ENCODE measurements around the gene PPP1R1C. TPM values are rescaled to one million over a fixed set of nuclear protein-coding genes. Genes with fewer than 3 reads are reported as not detected.

PPP1R1C gene
- total RNA-seq, 2 experiments from 2014 or later: not detected

DNA sequence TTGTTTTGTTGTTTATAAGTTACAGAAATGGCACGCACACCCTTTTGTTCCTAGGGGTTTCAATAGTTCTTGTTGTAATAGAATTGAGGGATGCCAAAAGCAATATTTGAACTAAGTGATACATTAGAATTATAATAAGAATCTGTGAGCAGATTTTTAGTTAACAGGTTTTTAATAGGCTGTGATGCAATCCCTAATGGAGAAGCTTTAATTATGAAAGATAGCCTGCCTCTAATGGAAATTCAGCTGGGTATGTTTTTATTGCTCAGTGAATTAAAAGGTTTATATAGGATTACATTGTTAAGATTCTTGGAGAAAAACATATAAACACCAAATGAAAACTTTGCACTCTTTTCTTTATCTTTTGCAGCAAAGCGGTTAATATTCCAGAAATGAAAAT, 131.1 kb downstream of the PPP1R1C start:
- no peaks in the 10 kb centered on the region for H3K9me2 ChIP-seq (ENCODE audit: insufficient read depth, low read length)

DNA sequence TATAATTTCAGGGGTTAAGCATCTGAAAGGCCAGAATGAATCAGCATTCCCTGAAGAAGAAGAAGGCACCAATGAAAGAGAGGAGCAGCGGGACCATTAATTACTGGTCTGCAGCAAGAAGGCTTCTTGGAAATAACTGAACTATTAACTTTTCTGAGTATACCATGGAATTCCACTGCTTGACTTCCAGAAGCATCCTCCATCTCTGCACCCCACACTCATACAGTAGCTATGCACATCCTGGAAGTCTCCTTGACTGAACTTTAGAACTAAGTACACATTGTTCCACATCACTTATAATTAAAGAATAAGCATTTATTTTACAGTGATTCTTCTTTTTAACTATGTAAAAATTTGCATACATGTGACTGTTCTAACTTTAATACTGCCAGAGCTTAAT, 131.5 kb downstream of the PPP1R1C start:
- intact Hi-C loops (cut with micrococcal nuclease; ENCODE audit: unreplicated experiment): no loop called here
- no peaks in the 10 kb centered on the region for H4K20me1 ChIP-seq (ENCODE audit: insufficient read depth, low read length)
- no peak overlapping the region for H3K27ac ChIP-seq (ENCODE audit: low read depth, low read length, poor library complexity, severe bottlenecking)
- DNase-seq (ENCODE audit: low spot score): no peak
- no peaks in the 10 kb centered on the region for H3K36me3 ChIP-seq (ENCODE audit: insufficient read depth, low read length)
- H3K9me3 ChIP-seq (ENCODE audit: low read length): no peaks in the 10 kb centered on the region
- no peaks in the 10 kb centered on the region for H3K9me2 ChIP-seq (ENCODE audit: insufficient read depth, low read length)
- no peak overlapping the region for H3K4me3 ChIP-seq (ENCODE audit: low read depth, low read length, poor library complexity, severe bottlenecking)
- TF ChIP-seq, protein P1, sequence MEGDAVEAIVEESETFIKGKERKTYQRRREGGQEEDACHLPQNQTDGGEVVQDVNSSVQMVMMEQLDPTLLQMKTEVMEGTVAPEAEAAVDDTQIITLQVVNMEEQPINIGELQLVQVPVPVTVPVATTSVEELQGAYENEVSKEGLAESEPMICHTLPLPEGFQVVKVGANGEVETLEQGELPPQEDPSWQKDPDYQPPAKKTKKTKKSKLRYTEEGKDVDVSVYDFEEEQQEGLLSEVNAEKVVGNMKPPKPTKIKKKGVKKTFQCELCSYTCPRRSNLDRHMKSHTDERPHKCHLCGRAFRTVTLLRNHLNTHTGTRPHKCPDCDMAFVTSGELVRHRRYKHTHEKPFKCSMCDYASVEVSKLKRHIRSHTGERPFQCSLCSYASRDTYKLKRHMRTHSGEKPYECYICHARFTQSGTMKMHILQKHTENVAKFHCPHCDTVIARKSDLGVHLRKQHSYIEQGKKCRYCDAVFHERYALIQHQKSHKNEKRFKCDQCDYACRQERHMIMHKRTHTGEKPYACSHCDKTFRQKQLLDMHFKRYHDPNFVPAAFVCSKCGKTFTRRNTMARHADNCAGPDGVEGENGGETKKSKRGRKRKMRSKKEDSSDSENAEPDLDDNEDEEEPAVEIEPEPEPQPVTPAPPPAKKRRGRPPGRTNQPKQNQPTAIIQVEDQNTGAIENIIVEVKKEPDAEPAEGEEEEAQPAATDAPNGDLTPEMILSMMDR (conservative IDR thresholded peaks at IDR 0.05; ENCODE audit: low read length): no peak
- TF ChIP-seq EZH2phosphoT487 (IDR thresholded peaks at IDR 0.05; ENCODE audit: borderline replicate concordance, low read depth, low read length): no peak
- no peaks in the 10 kb centered on the region for H3K4me1 ChIP-seq (ENCODE audit: insufficient read depth, low read length, poor library complexity, severe bottlenecking)
- H3K79me2 ChIP-seq (ENCODE audit: insufficient read depth, low read depth, low read length): no peaks in the 10 kb centered on the region
- H3K4me2 ChIP-seq (ENCODE audit: low read length): no peak overlapping the region
- ChIA-PET POLR2A (interaction anchor here (1.4 to 1.5 kb wide), 2 partner anchors 17 to 23 kb away, joined by 4 to 5 read pairs; no protein-coding TSS in a partner anchor), CTCF (ENCODE audit: unreplicated experiment) (interaction anchor here (0.5 kb wide), 1 partner anchor 14 kb away, joined by 3 read pairs; no protein-coding TSS in a partner anchor)
- no peak overlapping the region for H2AFZ ChIP-seq (ENCODE audit: low read length)
- no TSS peak for BruUV-seq (replicated peaks)

More for the DNA sequence above, 131.1 kb downstream of the PPP1R1C start:
- intact Hi-C loops (cut with micrococcal nuclease; ENCODE audit: unreplicated experiment): no loop called here
- Histone ChIP-seq H3K9me3 (ENCODE audit: low read length) (no peaks in the 10 kb centered on the region), H4K20me1 (ENCODE audit: insufficient read depth, low read length) (no peaks in the 10 kb centered on the region), H3K79me2 (ENCODE audit: insufficient read depth, low read depth, low read length) (no peaks in the 10 kb centered on the region), H3K27ac (ENCODE audit: low read depth, low read length, poor library complexity, severe bottlenecking) (no peak overlapping the region), H3K4me3 (ENCODE audit: low read depth, low read length, poor library complexity, severe bottlenecking) (no peak overlapping the region), H2AFZ (ENCODE audit: low read length) (no peak overlapping the region), H3K4me1 (ENCODE audit: insufficient read depth, low read length, poor library complexity, severe bottlenecking) (no peaks in the 10 kb centered on the region), H3K36me3 (ENCODE audit: insufficient read depth, low read length) (no peaks in the 10 kb centered on the region), H3K4me2 (ENCODE audit: low read length) (no peak overlapping the region)
- ChIA-PET CTCF (ENCODE audit: unreplicated experiment) (no interaction called here), POLR2A (no interaction called here)
- TF ChIP-seq, protein P1 (conservative IDR thresholded peaks at IDR 0.05; ENCODE audit: low read length): no peak
- TF ChIP-seq EZH2phosphoT487 (IDR thresholded peaks at IDR 0.05; ENCODE audit: borderline replicate concordance, low read depth, low read length): no peak
- BruUV-seq (replicated peaks): no TSS peak
- no peak for DNase-seq (ENCODE audit: low spot score)

DNA sequence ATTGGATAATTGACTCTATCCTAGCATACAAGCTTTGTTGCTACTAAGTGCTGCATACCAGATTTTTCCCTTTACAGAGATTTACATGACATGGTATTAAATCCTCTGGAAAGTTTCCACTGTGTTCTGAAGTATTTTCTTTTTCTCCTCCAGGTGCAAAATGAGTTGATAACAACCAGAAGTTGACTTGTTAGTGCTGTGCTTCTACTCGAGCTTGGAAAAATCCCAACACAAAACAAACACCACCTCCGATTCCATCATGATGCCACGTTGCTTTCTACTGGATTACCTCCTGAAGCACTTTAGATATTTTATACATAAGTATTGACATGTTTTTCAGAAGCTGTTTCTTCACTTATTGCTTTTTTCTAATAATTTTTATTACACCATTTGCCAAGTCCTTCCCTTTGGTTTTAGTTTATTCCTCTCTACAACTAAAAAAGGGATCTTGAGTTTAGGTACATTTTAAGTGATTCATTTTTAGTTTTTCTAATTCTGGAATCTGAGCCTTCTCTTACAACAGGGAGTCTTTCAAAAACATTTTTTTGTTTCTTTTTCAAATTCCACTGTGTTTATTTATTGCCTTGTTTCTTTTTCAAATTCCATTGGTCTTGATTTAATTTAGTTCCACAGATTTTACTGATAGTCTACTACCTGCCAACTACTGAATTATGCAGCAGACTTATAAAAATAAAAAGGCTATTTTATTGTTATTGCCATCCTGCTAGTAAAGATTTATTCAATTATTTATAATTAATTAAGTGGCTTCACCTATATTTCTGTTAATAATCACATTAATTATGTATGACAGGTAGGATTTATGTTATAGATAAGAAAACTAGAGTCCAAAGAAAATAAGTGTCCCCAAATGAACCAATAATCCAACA, 143.4 kb downstream of the PPP1R1C start:
- intact Hi-C loops (cut with micrococcal nuclease; ENCODE audit: unreplicated experiment): no loop called here
- ChIA-PET CTCF (ENCODE audit: unreplicated experiment) (no interaction called here), POLR2A (no interaction called here)
- BruUV-seq (replicated peaks): no TSS peak
- H3K79me2 ChIP-seq (ENCODE audit: insufficient read depth, low read depth, low read length): no peaks in the 10 kb centered on the region
- H3K9me2 ChIP-seq (ENCODE audit: insufficient read depth, low read length): no peaks in the 10 kb centered on the region
- DNase-seq (ENCODE audit: low spot score): no peak
- H2AFZ ChIP-seq (ENCODE audit: low read length): no peak overlapping the region
- TF ChIP-seq, protein P1 (conservative IDR thresholded peaks at IDR 0.05; ENCODE audit: low read length): no peak
- TF ChIP-seq EZH2phosphoT487 (IDR thresholded peaks at IDR 0.05; ENCODE audit: borderline replicate concordance, low read depth, low read length): no peak
- H3K4me2 ChIP-seq (ENCODE audit: low read length): no peak overlapping the region
- H3K27ac ChIP-seq (ENCODE audit: low read depth, low read length, poor library complexity, severe bottlenecking): no peak overlapping the region
- no peaks in the 10 kb centered on the region for H3K4me1 ChIP-seq (ENCODE audit: insufficient read depth, low read length, poor library complexity, severe bottlenecking)
- H3K4me3 ChIP-seq (ENCODE audit: low read depth, low read length, poor library complexity, severe bottlenecking): no peak overlapping the region
- H3K9me3 ChIP-seq (ENCODE audit: low read length): no peaks in the 10 kb centered on the region
- H4K20me1 ChIP-seq (ENCODE audit: insufficient read depth, low read length): no peaks in the 10 kb centered on the region
- no peaks in the 10 kb centered on the region for H3K36me3 ChIP-seq (ENCODE audit: insufficient read depth, low read length)
